NK-92 (cell line): Measurements from ENCODE around the gene DNA2.

ENCODE experiments used
- DNase-seq: peaks from one replicate; lab custom pipeline; 2025; ENCODE audit not compliant: unreplicated experiment; lab: John Stamatoyannopoulos, UW

The DNA2 gene

DNA sequence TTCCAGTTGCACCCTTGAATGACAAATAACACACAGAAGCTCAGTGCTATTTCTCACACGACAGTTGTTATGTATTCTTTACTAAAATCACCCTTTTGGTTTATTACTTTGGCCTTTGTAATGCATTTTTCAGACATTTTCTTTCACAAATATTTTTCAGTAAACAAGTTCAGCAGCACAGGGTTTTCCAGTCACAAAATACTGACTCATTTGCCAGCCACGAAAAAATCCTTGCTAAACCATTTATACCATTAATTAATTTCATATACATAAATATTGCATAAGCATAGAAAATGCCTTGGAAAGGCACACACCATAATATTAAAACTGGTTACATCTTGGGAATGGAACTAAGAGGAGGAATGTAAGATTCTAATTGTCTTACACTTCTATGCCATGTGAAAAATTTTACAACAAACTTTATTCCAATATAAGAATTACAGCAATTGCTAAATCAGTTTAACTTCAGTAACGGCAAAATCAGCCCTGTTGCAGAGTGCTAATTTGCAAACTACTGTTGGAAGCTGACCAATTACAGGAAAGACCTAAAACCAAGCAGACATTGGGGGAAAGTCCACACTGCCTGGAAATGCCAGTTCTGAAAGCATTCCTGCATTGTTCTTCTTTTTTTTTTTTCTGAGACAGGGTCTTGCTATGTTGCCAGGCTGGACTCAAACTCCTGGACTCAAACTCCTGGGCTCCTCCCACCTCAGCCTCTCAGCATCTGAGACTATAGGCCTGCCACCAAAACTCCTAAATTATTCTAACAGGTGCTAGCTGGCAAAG, 107.5 kb downstream of the DNA2 start:
- DNase-seq = no peak
